Measurements from ENCODE around the gene MAST1. TPM values are rescaled to one million over a fixed set of nuclear protein-coding genes. Genes with fewer than 3 reads are reported as not detected.
"Not testable (repeated sequence)": the region's sequence is repeated elsewhere in the genome, so short reads cannot be mapped to it uniquely, and the experiment has no call there.

Gene MAST1
- total RNA-seq, 1 experiment from 2014 or later, result 0.48 TPM

GRCh38 chr19:12806242-12807081 is 31.9 kb upstream of the MAST1 start, which contains the start of gene RNASEH2A:
Gene RNASEH2A, plus strand, starts transcription at chr19:12806584. Its CDS starts 90 bp downstream, at chr19:12806674.
- peak; percentile 97 for DNase-seq
- H3K27ac ChIP-seq (ENCODE audit: low read length), result peak within 1 kb of the TSS; percentile 65
- H3K27me3 ChIP-seq (ENCODE audit: low read length), result no peaks in the 10 kb centered on the region
- H2AFZ ChIP-seq (ENCODE audit: low read length), result peak within 1 kb of the TSS; percentile 96; the same call in 1 of the 2 replicates
- H3K9me2 ChIP-seq (replicated peaks; ENCODE audit: insufficient read depth, low read length), result no peaks in the 10 kb centered on the region
- H3K79me2 ChIP-seq (ENCODE audit: low read length), result peaks cover 11% of the 10 kb centered on the region
- H3K4me1 ChIP-seq (ENCODE audit: low read length), result peaks cover 26% of the 10 kb centered on the region
- H3K9ac ChIP-seq (ENCODE audit: low read length), result peak within 1 kb of the TSS; percentile 92
- H3K9me3 ChIP-seq (ENCODE audit: low read length), result no peaks in the 10 kb centered on the region
- peak within 1 kb of the TSS; percentile 84 for H3K4me2 ChIP-seq (ENCODE audit: low read depth, low read length, poor library complexity, severe bottlenecking)
- H4K20me1 ChIP-seq (ENCODE audit: insufficient read depth, low read depth, low read length), result no peaks in the 10 kb centered on the region
- H3K4me3 ChIP-seq (ENCODE audit: low read length), result peak within 1 kb of the TSS; percentile 74
- no peaks in the 10 kb centered on the region for H3K36me3 ChIP-seq (ENCODE audit: insufficient read depth, low read length)

- Histone ChIP-seq H3K9me3 (ENCODE audit: low read length) (no peaks in the 10 kb centered on the region), H3K4me3 (ENCODE audit: low read length) (no peak overlapping the region), H3K36me3 (ENCODE audit: insufficient read depth, low read length) (no peaks in the 10 kb centered on the region), H3K27me3 (ENCODE audit: low read length) (no peaks in the 10 kb centered on the region), H3K27ac (ENCODE audit: low read length) (no peak overlapping the region), H3K4me2 (ENCODE audit: low read depth, low read length, poor library complexity, severe bottlenecking) (no peak overlapping the region), H4K20me1 (ENCODE audit: insufficient read depth, low read depth, low read length) (no peaks in the 10 kb centered on the region), H2AFZ (ENCODE audit: low read length) (no peak overlapping the region), H3K9me2 (replicated peaks; ENCODE audit: insufficient read depth, low read length) (no peaks in the 10 kb centered on the region), H3K4me1 (ENCODE audit: low read length) (no peaks in the 10 kb centered on the region), H3K79me2 (ENCODE audit: low read length) (no peaks in the 10 kb centered on the region), H3K9ac (ENCODE audit: low read length) (no peak overlapping the region)
- no peak for DNase-seq
Measured at GRCh38 chr19:12815088-12815487, 23.2 kb upstream of the MAST1 start.

GRCh38 chr19:12817188-12817587 is 21.1 kb upstream of the MAST1 start:
- H3K79me2 ChIP-seq (ENCODE audit: low read length); H2AFZ ChIP-seq (ENCODE audit: low read length); H3K36me3 ChIP-seq (ENCODE audit: insufficient read depth, low read length); H3K9ac ChIP-seq (ENCODE audit: low read length); H3K9me2 ChIP-seq (replicated peaks; ENCODE audit: insufficient read depth, low read length); H3K4me1 ChIP-seq (ENCODE audit: low read length); H3K27ac ChIP-seq (ENCODE audit: low read length); H3K27me3 ChIP-seq (ENCODE audit: low read length); H3K9me3 ChIP-seq (ENCODE audit: low read length); H3K4me3 ChIP-seq (ENCODE audit: low read length); H3K4me2 ChIP-seq (ENCODE audit: low read depth, low read length, poor library complexity, severe bottlenecking); H4K20me1 ChIP-seq (ENCODE audit: insufficient read depth, low read depth, low read length); DNase-seq: not testable (repeated sequence)

GRCh38 chr19:12817810-12818209 is 20.5 kb upstream of the MAST1 start:
- H3K27me3 ChIP-seq (ENCODE audit: low read length); H3K4me3 ChIP-seq (ENCODE audit: low read length); H3K36me3 ChIP-seq (ENCODE audit: insufficient read depth, low read length); H3K4me2 ChIP-seq (ENCODE audit: low read depth, low read length, poor library complexity, severe bottlenecking); H3K9me2 ChIP-seq (replicated peaks; ENCODE audit: insufficient read depth, low read length); H3K9ac ChIP-seq (ENCODE audit: low read length); DNase-seq; H4K20me1 ChIP-seq (ENCODE audit: insufficient read depth, low read depth, low read length); H3K27ac ChIP-seq (ENCODE audit: low read length); H3K79me2 ChIP-seq (ENCODE audit: low read length); H2AFZ ChIP-seq (ENCODE audit: low read length); H3K4me1 ChIP-seq (ENCODE audit: low read length); H3K9me3 ChIP-seq (ENCODE audit: low read length): not testable (repeated sequence)

- H3K79me2 ChIP-seq (ENCODE audit: low read length), result no peaks in the 10 kb centered on the region
- no peaks in the 10 kb centered on the region for H4K20me1 ChIP-seq (ENCODE audit: insufficient read depth, low read depth, low read length)
- H2AFZ ChIP-seq (ENCODE audit: low read length), result no peak overlapping the region
- no peaks in the 10 kb centered on the region for H3K9me2 ChIP-seq (replicated peaks; ENCODE audit: insufficient read depth, low read length)
- H3K27me3 ChIP-seq (ENCODE audit: low read length), result no peaks in the 10 kb centered on the region
- H3K9me3 ChIP-seq (ENCODE audit: low read length), result no peaks in the 10 kb centered on the region
- no peaks in the 10 kb centered on the region for H3K36me3 ChIP-seq (ENCODE audit: insufficient read depth, low read length)
- no peak overlapping the region for H3K27ac ChIP-seq (ENCODE audit: low read length)
- no peak overlapping the region for H3K9ac ChIP-seq (ENCODE audit: low read length)
- H3K4me2 ChIP-seq (ENCODE audit: low read depth, low read length, poor library complexity, severe bottlenecking), result no peak overlapping the region
- no peak overlapping the region for H3K4me3 ChIP-seq (ENCODE audit: low read length)
- DNase-seq, result no peak
- H3K4me1 ChIP-seq (ENCODE audit: low read length), result no peaks in the 10 kb centered on the region
Measured at GRCh38 chr19:12821761-12822160, 16.6 kb upstream of the MAST1 start.

- Histone ChIP-seq H3K27me3 (ENCODE audit: low read length) (no peaks in the 10 kb centered on the region), H3K9me2 (replicated peaks; ENCODE audit: insufficient read depth, low read length) (no peaks in the 10 kb centered on the region), H3K9ac (ENCODE audit: low read length) (no peak overlapping the region), H3K79me2 (ENCODE audit: low read length) (no peaks in the 10 kb centered on the region), H3K27ac (ENCODE audit: low read length) (no peak overlapping the region), H3K4me1 (ENCODE audit: low read length) (no peaks in the 10 kb centered on the region; the same call in 1 of the 2 replicates), H2AFZ (ENCODE audit: low read length) (no peak overlapping the region), H3K36me3 (ENCODE audit: insufficient read depth, low read length) (no peaks in the 10 kb centered on the region), H4K20me1 (ENCODE audit: insufficient read depth, low read depth, low read length) (no peaks in the 10 kb centered on the region), H3K4me2 (ENCODE audit: low read depth, low read length, poor library complexity, severe bottlenecking) (no peak overlapping the region), H3K4me3 (ENCODE audit: low read length) (no peak overlapping the region), H3K9me3 (ENCODE audit: low read length) (no peaks in the 10 kb centered on the region)
- no peak for DNase-seq
Measured at GRCh38 chr19:12825254-12826131, 12.8 kb upstream of the MAST1 start.

- Histone ChIP-seq H3K4me2 (ENCODE audit: low read depth, low read length, poor library complexity, severe bottlenecking) (no peak overlapping the region), H3K27me3 (ENCODE audit: low read length) (no peaks in the 10 kb centered on the region)
Measured at GRCh38 chr19:12828494-12828893, 9.8 kb upstream of the MAST1 start.

GRCh38 chr19:12833418-12833737 is 4.9 kb upstream of the MAST1 start:
- H3K9ac ChIP-seq (ENCODE audit: low read length), result peak overlapping the region; percentile 18; the same call in 1 of the 2 replicates
- H4K20me1 ChIP-seq (ENCODE audit: insufficient read depth, low read depth, low read length), result no peaks in the 10 kb centered on the region
- H3K9me3 ChIP-seq (ENCODE audit: low read length), result no peaks in the 10 kb centered on the region
- no peak overlapping the region for H3K27ac ChIP-seq (ENCODE audit: low read length)
- no peaks in the 10 kb centered on the region for H3K79me2 ChIP-seq (ENCODE audit: low read length)
- H2AFZ ChIP-seq (ENCODE audit: low read length), result no peak overlapping the region
- H3K4me3 ChIP-seq (ENCODE audit: low read length), result peak overlapping the region; percentile 46; the same call in 1 of the 2 replicates
- no peaks in the 10 kb centered on the region for H3K9me2 ChIP-seq (replicated peaks; ENCODE audit: insufficient read depth, low read length)
- no peaks in the 10 kb centered on the region for H3K27me3 ChIP-seq (ENCODE audit: low read length)
- H3K4me1 ChIP-seq (ENCODE audit: low read length), result peaks cover 24% of the 10 kb centered on the region
- H3K4me2 ChIP-seq (ENCODE audit: low read depth, low read length, poor library complexity, severe bottlenecking), result peak overlapping the region; percentile 59
- no peaks in the 10 kb centered on the region for H3K36me3 ChIP-seq (ENCODE audit: insufficient read depth, low read length)
- DNase-seq, result no peak

More at GRCh38 chr19:12828494-12828893, 9.8 kb upstream of the MAST1 start:
- no peak overlapping the region for H3K9ac ChIP-seq (ENCODE audit: low read length)
- no peak overlapping the region for H3K27ac ChIP-seq (ENCODE audit: low read length)
- peaks cover 10% of the 10 kb centered on the region for H3K4me1 ChIP-seq (ENCODE audit: low read length)
- H3K9me3 ChIP-seq (ENCODE audit: low read length), result no peaks in the 10 kb centered on the region
- no peak overlapping the region for H3K4me3 ChIP-seq (ENCODE audit: low read length)
- peak; percentile 85 for DNase-seq
- no peaks in the 10 kb centered on the region for H3K79me2 ChIP-seq (ENCODE audit: low read length)
- H2AFZ ChIP-seq (ENCODE audit: low read length), result no peak overlapping the region
- no peaks in the 10 kb centered on the region for H3K36me3 ChIP-seq (ENCODE audit: insufficient read depth, low read length)
- H4K20me1 ChIP-seq (ENCODE audit: insufficient read depth, low read depth, low read length), result no peaks in the 10 kb centered on the region
- H3K9me2 ChIP-seq (replicated peaks; ENCODE audit: insufficient read depth, low read length), result no peaks in the 10 kb centered on the region

Measured in Karpas-422 (cell line).